Mucosa of gallbladder (tissue), 1 donor: ENCODE measurements around the gene MARVELD2. TPM values are rescaled to one million over a fixed set of nuclear protein-coding genes. Genes with fewer than 3 reads are reported as not detected.
"Not testable (repeated sequence)": the region's sequence is repeated elsewhere in the genome, so short reads cannot be mapped to it uniquely, and the experiment has no call there.

ENCODE experiments used
- DNase-seq: peaks from one replicate; pipeline ENCODE4 v3.0.0-alpha.2; 2020; ENCODE audit warnings: low spot score
- total RNA-seq: library from RNA; stranded (reverse); gene quantifications from one replicate; pipeline ENCODE4 v1.2.1, GENCODE V29; 2021
- donor health status: DM: no; HTN: no; CAD: no.

The MARVELD2 gene
- total RNA-seq, 1 donor from 2014 or later, result 47.1 TPM

DNA sequence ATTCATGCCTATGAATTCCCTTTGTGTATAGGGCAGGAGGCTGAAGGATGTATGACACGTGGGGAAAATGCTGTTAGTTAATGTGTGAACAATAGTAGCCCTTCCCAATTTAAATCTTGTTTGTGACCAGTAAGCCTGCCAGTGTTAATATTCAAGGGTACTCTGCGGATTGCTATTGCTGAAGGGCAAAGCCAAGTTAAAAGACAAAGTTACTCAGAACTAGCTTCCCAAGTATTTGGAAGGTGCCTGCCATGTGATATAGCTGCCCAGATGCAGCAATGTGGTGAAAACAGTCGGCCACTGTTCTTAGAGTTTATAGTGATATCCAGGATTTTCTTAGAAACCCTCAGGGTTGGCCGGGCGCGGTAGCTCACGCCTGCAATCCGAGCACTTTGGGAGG, 34.6 kb downstream of the MARVELD2 start:
- no peak for DNase-seq

DNA sequence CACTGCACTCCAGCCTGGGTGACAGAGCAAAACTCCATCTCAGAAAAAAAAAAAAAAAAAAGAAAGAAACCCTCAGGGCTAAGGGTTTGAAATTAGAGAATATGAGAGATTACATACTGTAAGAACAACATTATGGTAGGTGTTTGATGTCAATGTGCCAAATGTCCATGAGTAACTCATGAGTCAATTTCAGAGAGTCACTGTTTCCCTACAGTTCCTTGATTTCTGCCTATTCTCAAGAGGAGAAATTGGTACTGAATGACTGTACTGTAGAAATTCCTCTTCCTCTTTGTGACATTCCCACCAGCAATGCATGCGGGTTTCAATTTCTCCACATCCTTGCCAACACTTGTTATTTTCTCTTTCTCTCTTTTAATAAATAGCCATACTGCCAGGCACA, 35.2 kb downstream of the MARVELD2 start:
- DNase-seq, result no peak

DNA sequence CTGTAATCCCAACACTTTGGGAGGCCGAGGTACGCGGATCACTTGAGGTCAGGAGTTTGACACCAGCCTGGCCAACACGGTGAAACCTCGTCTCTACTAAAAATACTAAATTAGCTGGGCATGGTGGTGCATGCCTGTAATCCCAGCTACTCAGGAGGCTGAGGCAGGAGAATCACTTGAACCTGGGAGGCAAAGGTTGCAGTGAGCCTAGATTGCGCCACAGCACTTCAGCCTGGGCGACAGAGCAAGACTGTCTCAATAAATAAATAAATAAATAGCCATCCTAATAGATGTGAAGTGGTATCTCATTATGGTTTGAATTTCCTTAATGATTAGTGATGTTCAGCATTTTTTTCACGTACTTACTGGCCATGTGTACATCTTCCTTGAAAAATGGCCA, 35.6 kb downstream of the MARVELD2 start:
- not testable (repeated sequence) for DNase-seq

DNA sequence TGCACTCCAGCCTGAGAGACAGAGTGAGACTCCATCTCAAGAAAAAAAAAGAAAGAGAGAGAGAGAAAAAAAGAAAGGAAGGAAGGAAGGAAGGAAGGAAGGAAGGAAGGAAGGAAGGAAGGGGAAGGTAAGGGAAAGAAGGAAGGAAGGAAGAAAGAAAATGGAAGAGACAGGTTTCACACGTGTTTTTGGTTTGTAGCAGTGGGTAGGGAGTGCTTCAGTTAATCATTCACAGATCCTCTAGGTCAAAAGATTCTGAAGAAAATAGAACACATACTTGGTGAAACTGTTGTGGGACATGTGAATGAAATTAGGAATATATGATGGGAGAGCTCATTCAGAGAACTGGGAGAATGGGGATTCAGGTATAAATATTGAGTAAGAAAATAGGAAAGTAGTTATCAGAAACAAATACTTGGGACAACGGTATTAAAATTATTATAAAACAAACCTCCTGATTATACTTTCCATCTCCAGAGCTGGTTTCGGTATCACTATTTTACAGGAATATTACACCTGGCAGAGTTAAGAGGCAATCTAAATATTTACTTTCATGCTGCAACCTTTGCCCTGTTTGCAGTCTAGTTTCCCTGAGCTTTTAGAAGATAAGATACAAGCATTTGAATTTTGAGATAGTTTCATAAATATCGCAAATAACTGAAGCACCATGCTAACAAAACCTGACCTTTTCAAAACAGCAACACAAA, 37.2 kb downstream of the MARVELD2 start:
- peak; percentile 20 for DNase-seq

DNA sequence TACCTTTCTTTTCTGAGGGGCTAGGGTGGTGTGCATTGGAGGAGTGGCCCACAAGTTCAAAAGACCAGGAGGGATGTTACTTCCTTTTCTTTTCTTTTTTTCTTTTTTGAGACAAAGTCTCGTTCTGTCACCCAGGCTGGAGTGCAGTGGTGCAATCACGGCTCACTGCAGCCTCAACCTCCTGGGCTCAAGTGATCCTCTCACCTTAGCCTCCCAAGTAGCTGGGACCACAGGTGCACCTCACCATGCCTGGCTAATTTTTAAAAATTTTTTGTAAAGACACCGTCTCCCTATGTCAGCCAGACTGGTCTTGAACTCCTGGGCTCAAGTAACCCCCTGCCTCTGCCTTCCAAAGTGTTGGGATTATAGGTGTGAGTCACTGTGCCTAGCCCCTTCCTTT, 38.6 kb downstream of the MARVELD2 start:
- not testable (repeated sequence) for DNase-seq

DNA sequence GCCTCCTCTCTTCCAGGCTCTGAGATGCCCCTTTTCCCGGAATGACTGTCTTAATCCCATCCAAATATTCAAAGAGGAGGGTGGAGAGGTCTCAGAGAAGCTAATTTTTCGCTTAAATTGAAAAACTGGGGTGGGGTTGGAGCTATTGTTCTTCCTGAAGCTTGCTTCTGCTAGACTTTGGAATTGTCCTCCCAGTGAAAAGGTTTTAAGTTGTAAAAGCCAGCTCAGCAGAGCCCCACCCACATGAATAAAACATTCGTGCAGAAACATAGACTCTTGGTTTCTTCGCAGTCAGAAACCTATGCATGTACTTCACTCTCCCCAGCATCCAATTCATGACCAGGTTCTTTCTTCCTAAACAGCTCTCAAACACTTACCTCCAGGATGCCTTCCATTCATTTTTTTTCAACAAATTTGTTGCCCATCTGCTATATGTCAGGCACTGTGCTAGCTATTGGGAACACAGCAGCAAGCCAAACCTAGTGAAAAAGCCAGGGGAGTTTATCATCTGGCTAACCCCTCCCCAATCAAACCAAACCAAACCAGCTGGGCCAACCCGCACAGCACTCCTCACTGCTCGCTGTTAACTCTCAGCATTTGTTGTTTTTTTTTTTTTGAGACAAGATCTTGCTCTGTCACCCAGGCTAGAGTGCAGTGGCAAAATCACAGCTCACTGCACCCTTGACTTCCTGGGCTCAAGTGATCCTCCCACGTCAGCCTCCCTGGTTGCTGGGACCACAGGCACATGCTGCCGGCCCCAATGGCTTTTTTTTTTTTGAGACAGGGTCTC, 39.7 kb downstream of the MARVELD2 start:
- peak; percentile 17 for DNase-seq

DNA sequence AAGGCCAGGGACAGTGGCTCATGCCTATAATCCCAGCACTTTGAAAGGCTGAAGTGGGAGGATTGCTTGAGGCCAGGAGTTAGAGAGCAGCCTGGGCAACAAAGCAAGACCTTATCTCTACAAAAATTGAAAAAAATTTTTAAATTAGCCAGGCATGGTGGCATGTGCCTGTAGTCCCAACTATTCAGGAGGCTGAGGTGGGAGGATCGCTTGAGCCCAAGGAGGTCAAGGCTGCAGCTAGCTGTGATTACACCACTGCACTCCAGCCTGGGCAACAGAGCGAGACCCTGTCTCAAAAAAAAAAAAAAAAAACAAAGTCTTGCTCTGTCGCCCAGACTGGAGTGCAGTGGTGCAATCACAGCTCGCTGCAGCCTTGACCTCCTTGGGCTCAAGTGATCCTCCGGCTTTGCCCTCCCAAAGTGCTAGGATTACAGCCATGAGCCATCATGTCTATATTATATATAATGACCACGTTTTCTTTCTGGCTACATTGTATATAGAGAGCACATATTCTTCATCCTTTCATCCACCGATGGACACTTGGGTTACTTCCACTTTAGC, 40.6 kb downstream of the MARVELD2 start:
- not testable (repeated sequence) for DNase-seq

DNA sequence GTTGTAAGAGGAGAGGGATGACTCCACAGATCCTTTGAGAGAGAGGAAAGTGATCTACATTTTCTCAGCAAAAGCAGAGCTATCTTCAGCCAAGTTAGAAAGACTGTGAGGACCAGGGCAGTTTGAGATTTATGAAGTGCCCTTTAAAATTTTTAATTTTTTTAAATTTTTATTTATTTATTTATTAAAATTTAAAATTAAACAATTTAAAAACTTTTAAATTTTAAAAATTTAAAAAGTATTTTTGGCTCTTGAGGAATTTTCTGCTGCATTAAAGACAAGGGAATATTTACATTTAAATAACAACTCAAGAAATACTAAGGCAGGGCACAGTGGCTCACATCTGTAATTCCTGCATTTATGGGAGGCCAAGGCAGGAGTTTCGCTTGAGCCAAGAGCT, 47.3 kb downstream of the MARVELD2 start:
- no peak for DNase-seq

DNA sequence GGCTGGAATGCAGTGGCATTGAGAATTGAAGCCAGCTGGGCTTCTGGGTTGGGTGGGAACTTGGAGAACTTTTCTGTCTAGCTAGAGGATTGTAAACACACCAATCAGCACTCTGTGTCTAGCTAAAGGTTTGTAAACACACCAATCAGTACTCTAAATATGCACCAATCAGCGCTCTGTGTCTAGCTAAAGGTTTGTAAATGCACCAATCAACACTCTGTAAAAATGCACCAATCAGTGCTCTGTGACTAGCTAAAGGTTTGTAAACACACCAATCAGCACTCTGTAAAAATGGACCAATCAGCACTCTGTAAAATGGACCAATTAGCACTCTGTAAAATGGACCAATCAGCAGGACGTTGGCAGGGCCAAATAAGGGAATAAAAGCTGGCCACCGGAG, 51.5 kb downstream of the MARVELD2 start:
- not testable (repeated sequence) for DNase-seq

DNA sequence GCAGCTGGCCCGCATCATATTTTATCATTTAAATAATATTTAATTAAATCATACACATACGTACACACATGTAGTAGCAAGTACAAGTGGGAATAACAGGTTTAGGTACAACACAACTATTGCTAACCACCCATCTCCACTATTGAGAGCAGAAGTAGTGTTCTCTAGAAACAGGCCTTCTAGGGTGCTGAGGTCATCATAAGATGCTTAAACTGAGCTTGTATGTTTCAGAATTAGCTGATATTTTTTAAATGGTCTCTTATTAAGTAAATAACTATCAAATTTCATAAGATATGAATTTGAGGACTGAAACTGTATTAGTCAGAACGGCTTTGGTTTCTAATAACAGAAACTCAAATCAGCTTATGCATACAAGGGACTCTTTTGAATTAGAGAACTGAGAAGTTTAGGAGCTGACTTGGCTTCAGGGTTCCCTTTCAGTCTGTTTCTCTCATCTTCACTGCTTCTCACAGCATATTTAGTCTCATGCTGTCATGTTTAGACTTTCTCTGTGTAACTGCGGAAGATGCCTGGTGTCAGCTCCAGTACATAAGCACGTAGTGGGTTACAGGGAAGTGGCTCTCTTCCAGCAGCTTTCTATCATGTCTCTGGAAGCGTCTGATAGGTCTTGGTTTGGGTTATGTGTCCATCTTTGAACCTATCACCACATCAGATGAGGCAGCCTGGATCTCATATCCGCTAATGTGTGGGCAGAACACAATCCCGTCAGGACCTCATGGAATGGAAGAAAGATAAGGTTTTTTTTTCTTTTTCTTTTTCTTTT, 52.7 kb downstream of the MARVELD2 start:
- DNase-seq, result no peak

DNA sequence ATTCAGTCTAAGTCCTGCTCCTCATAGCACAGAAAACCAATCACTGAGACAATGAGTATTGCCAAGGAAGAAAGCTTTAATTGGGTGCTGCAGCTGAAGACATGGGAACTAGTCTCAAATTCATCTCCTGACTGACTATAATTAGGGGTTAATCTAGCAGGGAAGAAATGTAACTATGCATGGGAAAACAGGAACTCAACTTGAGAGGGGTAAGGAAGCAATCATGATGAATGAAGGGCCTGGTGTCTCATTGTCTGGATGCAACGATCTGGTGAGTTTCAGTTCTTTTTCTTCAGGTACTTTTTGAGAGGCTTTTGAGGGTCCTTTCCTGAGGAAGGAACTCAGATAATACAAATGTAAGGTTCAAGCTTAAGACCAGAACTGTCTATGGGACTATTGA, 53.7 kb downstream of the MARVELD2 start:
- DNase-seq, result no peak

DNA sequence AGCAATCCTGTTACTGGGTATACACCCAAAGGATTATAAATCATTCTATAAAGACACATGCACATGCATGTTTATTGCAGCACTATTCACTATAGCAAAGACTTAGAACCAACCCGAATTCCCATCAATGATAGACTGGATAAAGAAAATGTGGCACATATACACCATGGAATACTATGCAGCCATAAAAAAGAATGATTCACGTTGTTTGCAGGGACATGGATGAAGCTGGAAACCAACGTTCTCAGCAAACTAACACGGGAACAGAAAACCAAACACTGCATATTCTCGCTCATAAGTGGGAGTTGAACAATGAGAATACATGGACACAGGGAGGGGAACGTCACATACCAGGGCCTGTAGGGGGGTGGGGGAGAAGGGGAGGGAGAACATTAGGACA, 56.6 kb downstream of the MARVELD2 start:
- DNase-seq, result not testable (repeated sequence)

DNA sequence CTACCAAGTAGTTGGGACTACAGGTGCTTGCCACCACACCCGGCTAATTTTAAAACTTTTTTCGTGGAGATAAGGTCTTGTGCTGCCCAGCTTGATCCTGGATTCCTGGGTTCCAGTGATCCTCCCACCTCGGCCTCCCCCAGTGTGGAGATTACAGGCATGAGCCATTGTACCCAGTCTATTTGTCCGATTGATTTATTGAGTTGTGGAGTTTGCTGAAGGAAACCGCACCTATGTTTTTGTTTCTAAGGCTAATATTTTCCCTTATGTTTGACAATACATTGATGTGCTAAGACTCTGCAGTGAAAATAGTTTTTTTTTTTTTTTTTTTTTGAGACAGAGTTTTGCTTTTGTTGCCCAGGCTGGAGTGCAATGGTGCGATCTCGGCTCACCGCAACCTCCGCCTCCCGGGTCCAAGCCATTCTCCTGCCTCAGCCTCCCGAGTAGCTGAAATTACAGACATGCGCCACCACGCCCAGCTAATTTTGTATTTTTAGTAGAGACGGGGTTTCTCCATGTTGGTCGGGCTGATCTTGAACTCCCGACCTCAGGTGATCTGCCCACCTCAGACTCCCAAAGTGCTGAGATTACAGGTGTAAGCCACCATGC, 57.7 kb downstream of the MARVELD2 start:
- DNase-seq, result peak; percentile 61

DNA sequence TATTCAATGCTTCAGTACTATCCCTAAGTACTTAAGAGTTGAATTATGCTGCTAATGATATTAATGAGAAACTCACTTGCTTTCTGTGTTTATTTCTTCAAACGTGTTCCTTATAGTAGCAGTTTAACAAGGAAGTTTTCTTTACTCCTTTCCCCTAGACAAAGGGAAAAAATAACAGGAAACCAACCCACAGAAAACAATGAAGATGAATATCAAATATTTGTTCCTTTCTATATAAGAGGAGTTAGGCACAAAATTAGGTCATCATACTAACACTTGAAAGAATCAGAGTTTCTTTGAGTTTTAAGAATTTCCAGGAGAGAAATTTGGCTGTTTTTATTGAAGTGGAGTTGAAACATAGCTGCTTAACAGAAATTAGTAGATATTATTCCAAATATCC, 62.3 kb downstream of the MARVELD2 start:
- DNase-seq, result no peak

DNA sequence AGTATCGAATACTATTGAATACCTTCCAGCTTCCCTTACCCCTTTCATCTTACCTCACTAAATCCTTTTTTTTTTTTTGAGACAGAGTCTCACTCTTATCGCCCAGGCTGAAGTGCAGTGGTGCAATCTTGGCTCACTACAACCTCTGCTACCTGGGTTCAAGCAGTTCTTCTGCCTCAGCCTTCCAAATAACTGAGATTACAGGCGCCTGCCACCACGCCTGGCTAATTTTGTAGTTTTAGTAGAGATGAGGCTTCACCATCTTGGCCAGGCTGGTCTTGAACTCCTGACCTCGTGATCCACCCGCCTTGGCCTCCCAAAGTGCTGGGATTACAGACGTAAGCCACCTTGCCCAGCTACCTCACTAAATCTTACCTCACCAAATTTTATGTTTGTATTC, 63.4 kb downstream of the MARVELD2 start:
- not testable (repeated sequence) for DNase-seq

DNA sequence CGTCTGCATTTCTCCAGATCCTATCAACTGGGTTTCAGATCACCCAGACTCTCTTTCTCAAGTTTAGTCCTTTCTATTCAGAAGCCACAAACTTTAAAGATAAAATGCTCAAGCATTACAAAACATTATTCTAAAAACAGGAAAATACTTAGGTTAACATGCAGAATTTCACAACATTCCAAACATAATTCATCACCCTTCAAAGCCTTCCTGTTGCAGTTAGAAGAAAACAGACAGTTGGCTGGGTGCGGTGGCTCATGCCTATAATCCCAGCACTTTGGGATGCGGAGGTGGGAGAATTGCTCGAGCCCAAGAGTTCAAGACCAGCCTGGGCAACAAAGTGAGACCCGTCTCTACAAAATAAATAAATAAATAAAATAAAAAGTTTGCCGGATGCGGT, 70.0 kb downstream of the MARVELD2 start:
- no peak for DNase-seq

DNA sequence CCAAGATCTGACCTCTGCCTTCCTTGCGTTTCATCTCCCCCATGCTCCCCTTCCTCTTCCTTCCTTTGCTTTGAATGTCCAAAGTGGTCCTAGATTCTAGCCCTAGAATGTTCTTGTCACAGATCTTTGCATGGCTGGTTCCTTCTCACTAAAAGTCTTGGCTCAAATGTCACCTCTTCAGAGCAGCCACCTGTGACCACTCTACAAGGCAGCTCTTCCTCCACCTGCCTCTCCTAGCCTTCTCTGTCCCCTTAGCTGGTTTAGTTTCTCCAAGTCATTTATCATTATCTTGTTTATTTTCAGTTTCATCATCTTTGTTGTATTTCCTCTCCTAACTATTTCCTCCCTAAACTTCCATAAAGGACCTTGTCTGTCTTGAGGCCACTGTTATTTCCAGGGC, 70.6 kb downstream of the MARVELD2 start:
- no peak for DNase-seq

DNA sequence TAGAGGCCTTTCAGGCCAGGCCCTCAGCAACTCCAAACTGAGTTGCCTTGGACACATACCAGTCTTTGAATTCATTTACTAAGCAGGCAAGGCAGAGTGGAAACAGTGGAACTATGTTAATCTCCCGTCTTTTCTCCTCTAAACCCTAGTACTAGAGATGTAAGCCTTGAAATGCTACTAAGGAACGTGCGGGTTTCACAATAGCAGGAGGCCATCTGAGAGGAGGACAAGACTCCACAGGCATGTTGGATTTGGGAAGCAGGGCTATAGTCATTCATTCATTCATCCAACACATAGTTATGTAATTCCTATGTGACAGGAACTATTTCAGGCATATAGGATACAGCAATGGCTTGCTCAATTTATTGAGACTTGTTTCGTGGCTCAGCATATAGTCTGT, 74.3 kb downstream of the MARVELD2 start:
- no peak for DNase-seq

DNA sequence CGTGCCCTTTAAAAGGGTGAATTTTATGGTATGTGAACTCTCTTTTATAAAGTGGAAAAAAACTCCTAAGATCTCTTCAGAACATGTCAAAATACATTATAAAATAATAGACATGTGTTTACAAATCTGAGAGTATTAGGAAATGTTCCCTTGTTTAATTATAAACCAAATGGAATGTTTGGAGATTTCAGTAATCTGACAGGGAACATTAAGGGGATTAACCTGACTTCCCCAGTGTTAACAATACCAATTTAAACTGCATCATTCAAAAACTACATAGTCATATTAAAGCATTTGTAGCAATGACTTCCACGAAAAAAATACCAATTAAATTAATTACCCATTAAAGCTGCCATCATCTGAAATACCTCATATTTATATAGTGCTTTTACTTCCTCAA, 76.1 kb downstream of the MARVELD2 start:
- DNase-seq, result no peak

DNA sequence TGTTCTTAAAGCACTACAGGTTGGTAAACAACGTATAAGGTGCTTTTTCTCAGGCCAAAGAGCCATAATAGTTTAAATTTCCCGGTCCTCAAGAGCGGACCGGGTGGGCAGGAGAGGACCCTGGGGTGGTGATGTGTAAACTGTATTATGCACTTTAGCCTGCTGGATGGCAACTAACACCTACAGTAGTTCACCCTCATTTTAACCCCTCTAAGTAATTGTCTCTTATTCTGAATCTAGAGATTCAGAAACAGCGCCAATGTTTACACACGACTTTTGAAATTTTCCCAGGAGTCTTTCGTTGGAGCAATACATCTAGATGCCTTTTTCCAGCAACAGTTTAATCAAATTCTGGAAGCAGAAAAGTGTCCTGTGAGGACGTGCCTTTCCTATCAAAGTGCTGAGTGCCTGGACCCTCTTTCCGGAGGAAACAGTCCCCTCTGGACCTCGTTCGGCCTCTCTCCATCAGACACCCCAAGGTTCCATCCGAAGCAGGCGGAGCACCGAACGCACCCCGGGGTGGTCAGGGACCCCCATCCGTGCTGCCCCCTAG, 77.0 kb downstream of the MARVELD2 start:
- DNase-seq, result no peak

DNA sequence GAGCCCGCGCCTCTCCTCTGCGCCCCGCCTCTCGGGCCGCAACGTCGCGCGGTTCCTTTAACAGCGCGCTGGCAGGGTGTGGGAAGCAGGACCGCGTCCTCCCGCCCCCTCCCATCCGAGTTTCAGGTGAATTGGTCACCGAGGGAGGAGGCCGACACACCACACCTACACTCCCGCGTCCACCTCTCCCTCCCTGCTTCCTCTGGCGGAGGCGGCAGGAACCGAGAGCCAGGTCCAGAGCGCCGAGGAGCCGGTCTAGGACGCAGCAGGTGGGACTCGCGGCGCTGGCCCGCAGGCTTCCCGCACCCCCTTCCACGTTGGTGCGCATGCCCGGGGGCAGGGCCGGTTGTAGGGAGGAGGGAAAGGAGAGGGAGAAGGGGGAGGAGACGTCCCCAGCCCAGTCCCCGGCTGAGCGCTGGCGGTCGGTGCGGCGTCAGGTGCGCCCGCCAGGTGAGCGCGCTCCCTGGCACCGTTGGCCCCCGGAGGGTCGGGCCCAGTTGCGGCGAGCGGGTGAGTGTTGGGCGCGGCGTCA, 77.5 kb downstream of the MARVELD2 start, which contains the start of gene OCLN:
Gene OCLN, plus strand, starts transcription at position 400 of the 532 bp plus-strand sequence. CDS start 11,455 bp downstream, outside the sequence.
- peak; percentile 77 for DNase-seq
